KG1 (cell line): ENCODE measurements around the gene EFR3B.
"Not testable (repeated sequence)": the region's sequence is repeated elsewhere in the genome, so short reads cannot be mapped to it uniquely, and the experiment has no call there.

ENCODE experiments used
- DNase-seq: peaks from one replicate; lab custom pipeline; 2025; lab: John Stamatoyannopoulos, UW

Gene EFR3B

DNA sequence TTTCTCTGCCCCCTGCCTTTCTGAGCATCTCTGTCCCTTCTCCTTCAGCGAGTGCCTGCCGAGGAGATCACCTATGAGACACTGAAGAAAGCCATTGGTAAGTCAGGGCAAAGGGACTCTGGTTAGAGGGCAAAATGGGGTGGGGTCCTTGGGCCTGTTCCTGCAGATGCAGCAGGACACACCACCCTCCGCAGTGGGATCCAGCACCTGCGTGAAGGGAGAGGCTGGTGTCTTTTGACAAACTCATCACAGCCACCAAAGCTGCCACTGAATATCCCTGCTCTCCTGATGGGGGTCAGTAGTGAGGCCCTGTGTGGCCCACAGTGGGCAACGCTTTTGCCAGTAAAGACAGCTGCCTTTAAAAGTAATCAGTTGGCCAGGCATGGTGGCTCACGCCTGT lies 107.8 kb downstream of the EFR3B start:
- DNase-seq: no peak

- not testable (repeated sequence) for DNase-seq
Measured at GRCh38 chr2:25150993-25151392, 109.1 kb downstream of the EFR3B start.

DNA sequence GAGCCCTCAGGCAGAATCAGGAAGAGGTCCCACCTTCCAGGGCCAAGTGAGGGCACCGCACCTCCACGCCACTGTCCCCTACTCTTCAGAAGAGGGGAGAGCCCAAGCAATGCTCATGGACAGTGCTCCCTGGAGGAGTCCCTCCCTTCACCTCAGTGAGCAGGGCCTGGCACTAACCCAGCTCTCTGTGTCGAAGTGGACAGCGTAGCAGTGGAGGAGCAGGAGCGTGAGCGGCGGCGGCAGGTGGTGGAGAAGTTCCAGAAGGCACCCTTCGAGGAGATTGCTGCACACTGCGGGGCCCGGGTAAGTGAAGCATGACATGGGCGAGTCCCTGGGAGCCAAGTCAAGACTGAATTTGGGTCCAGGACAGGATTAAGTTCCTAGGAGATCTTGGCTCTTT lies 109.8 kb downstream of the EFR3B start:
- no peak for DNase-seq

- no peak for DNase-seq
Measured at GRCh38 chr2:25155401-25155800, 113.5 kb downstream of the EFR3B start.

DNA sequence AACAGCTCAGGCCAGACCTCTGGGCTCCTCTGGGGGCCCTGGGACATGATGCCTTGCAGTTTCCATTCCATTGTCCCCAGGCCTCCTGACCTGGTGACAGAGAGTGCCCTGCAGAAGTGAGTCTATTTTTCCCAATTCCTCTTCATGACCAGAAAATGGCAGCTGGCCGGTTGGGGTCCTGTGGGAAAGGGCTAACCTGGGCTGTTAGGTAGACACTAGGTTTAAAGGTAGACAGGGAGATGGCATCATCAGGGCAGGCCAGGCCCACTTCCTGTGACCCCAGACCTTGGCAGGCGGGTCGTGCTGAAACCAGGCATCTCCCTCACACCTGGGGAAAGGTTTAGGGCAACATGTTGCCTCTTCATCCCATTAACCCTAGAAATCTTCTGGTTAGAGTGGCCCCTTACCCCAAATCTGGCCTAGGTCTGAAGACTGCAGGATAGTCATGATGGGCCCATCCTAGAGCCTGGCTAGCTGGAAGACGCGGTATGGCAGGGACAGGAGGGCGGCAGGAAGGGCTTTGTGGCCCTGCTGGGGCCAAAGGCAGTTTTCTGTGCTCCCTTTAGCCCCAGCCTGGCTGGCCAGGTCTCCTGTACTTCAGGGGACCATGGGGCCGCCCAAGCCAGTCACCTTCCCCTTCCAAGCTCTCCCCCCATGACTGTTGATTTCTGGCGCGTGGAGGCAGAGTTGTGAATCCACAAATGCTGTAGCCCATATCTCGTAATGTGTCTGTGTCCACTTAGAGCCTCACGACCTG lies 116.4 kb downstream of the EFR3B start:
- no peak for DNase-seq

DNA sequence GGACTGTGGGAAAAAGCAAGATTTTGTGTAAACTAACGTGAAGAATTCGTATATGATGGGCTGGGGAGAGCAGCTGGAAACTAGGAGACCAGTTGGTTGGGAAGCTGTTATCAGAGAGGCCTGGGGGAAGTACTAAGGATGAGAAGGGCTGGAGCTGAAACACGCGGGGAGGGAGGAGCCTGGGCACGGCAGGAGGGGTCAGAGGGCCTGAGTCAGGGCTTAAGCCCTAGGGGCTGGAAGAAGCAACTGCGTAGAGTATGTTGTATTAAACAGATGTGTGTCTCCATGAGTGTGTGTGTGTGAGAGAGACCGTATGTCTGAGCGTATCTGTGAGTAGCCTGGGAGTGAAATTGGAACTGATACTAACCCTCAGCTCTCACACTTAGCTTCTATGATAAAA lies 118.1 kb downstream of the EFR3B start:
- DNase-seq: no peak

DNA sequence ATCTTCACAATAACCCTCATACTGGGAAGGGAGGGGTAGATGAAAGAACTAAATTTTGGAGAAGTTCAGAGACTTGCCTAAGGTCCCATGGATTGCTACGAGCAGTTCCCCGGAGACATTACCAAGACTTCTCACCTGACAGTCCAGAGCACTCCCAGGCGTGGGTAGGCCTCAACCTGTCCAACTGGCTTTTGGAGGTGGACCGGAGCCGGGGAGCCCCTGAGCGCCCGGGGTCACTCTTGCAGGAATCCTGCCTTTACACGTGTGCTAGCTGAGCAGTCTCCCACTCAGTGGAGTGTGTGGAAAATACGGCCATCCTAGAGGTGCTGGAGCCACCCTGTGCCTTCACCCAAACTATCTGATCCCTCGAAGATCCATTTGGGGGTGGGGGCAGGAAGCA lies 118.5 kb downstream of the EFR3B start:
- no peak for DNase-seq

DNA sequence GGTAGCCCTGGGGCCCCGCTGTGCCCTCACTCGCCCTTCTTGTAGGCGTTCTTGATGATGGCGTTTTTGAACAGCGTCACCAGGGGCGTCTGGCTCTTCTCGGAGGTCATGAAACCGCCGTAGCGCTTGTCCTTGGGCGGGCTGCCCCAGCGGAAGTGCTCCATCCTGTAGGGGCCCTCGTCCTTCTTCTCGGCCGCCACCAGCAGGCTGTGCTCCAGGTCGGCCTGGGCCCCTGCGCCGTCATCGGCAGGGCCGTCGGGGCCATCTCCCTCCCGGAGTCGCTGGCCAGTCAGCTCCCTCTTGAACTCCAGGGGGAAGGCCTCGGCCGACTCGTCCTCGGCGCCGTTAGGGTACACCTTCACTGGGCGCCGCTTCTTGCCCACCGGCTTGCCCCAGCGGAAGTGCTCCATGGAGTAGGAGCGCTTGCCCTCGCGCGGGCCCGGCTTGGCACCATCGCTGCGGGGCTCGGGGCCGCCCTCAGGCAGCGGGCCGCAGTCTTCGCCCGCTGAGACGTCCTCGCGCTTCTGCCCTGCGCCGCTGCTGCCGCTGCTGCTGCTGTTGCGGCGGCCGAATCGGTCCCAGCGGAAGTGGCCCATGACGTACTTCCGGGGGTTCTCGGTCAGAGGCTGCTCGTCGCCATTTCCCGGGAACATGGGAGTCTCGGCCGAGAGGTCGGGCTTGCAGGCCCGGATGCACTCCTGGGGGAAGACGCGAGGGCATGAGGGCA lies 119.3 kb downstream of the EFR3B start:
- no peak for DNase-seq

DNA sequence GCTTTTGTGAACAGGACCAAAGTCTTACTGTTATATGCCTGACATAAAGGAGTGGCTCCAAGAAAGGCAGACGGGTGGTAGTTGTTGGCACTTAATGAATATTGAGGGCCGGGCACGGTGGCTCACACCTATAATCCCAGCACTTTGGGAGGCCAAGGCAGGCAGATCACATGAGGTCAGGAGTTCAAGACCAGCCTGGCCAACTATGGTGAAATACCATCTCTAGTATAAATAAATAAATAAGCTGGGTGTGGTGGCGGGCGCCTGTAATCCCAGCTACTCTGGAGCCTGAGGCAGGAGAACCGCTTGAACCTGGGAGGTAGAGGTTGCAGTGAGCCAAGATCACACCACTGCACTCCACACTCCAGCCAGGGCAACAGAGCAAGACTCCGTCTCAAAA lies 120.2 kb downstream of the EFR3B start:
- DNase-seq: not testable (repeated sequence)

DNA sequence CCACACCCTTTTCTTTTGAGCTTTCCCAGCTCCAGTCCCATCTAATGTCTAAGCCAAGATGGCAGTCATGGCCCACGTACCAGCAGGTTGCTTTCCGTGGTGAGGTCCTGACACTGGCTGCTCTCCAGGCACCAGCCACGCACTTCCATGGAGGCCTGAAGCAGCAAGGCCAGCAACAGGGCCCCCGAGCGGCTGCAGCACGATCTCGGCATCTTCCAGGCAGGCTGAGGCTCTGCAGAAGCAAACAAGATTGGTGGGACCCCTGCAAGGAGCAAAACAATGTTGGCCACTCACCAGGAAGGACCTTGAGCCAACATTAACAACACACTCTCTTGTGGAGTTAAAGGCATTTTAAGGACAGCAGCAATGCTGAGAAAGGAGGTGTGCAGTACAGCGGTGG lies 122.7 kb downstream of the EFR3B start:
- no peak for DNase-seq

DNA sequence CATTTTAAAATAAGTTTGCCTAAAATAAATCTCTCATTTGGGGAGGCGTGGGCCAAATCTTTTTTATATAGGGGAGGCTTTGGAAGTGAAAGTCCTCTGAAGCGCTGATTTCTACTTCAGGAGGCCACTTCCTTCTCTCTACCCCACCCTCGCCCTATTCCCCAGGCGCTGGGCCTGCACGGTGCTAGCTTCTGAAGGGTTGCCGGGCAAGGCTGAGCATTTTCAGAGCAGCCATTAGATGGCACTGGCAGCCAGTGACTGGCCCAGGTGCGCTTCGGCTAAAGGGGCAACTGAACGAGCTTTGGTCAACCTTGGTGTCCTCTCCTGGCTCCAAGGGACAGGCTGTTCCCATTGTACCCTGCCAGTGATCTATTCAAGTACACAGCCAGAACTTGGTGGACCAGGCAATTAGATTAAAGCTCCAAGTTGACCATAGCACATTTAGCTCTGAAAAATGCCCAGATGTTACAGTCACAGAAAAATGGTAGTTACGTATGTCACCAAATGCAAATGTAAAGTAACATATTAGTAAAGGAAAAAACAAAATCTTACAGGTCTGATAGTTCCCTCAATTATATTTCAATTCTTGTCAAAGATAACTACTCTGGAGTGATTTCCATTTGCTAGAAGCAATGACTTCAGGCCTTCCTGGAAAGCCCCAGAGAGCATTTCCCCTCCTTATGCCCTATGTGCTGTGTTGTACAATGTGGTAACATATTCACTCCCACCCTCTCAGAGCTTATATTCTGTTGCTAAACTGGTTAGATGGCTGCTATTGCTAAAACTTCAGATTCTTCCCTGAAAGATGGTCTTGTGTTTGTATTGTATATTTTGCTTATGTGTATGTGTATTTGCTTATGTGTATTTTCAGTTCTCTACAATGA lies 124.4 kb downstream of the EFR3B start:
- DNase-seq: no peak

DNA sequence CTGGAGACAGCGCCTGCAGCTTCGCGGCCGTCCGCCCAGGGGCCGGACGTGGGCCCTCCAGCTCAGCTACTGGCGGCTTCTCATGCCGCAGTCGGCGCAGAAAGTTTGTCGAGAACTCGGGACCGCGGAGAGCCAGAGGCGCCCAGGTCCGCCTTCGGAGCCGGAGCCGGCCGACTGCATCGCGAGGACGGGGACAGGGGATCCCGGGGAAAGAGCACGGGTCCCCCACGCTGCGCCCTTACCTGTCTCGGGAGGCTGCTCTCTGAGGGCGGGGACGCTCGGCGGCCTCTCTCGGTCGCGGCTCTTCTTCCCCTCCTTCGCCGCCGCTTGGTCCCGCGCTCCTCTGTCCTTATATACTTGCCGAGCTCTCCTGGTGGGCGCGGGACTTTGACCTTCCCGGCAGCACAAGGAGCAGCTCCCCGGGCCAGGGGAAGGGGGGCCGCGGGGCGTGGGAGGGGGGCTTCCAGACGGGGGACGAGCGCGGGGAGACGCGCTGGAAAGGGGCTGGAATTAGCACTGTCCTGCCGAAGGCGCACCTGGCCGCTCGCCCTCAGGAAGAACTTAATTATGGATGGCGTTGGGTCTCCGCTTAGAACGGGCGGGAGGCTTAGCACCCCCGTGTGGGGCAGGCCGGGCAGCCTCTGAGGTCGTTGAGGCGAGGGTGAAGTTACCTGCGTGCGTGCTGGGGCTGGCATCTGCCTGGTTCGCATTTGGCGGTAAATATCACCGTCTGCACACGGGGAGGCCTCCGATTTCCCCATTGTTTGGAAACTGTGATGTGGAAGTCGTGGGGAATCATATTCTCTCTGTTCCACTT lies 126.6 kb downstream of the EFR3B start, which contains the start of gene POMC:
Gene POMC (minus strand): TSS at position 325 of the 817 bp plus-strand sequence. CDS start 3,808 bp downstream, outside the sequence.
- DNase-seq: no peak

DNA sequence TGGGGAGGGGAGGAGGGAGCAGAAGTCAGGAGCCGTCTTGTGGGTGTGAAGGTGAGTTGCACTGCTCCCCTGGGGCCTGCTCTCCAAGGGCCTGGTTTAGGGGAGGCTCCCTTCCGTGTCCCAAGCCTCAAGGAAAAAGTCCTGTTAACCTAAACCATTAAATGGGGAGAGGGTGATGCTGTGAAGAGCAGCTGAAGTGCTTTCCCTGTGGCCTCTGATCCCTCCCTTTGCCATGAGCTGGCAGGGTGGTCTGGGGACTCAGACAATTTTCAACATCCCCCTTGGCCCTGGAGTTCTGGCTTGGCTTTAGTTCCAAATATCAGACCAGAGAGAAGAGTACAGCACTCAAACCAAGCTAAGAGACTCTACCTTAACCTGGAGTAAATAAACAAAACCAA lies 127.2 kb downstream of the EFR3B start:
- DNase-seq: no peak

DNA sequence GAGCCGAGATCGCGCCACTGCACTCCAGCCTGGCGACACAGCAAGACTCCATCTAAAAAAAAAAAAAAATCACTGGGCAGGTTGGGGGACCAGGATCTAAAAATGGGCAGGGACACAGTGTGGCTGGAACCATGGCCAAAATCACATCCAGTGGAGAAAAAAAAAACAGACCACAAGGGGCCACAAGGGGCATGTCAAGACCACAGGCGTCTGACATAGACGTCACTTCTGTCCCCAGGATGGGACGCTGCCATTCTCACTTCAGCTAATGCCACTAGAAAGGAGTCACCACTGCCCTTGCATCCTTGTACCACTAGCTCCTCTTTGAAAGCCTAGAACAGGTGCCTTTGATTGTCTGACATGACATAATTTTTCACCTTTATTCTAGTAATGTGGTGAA lies 129.0 kb downstream of the EFR3B start:
- DNase-seq: no peak

- DNase-seq: no peak
Measured at GRCh38 chr2:25173719-25174118, 131.8 kb downstream of the EFR3B start.

DNA sequence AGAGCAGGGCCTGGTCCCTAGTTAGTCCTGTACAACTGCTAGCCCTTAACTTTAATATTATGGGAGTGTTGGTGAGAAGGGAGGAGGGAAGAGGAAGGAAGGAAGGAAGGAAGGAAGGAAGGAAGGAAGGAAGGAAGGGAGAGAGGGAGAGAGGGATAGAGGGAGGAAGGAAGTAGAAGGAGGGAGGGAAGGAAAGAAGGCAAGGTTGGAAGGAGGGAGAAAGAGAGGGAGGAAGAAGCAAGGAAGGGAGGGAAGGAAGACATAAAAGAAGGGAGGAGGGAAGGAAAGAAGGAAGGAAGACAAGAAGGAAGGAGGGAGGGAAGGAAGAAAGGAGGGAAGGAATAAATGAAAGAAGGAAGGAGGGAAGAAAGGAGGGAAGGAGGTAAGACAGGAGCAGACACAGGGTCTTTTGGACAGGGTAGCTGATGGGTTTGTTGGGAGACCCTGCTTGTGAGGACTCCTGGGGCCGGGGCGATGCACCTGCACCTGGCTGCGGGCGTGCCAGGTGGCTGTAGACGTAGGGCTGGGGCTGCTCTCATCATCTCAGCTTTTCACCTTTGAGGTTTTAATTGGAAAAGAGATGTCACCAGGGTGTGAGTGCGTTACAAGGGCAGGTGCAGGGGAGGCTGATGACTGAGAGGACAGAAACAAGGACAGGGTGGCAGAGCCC lies 132.5 kb downstream of the EFR3B start:
- DNase-seq: no peak

- no peak for DNase-seq
Measured at GRCh38 chr2:25176138-25176537, 134.3 kb downstream of the EFR3B start.

DNA sequence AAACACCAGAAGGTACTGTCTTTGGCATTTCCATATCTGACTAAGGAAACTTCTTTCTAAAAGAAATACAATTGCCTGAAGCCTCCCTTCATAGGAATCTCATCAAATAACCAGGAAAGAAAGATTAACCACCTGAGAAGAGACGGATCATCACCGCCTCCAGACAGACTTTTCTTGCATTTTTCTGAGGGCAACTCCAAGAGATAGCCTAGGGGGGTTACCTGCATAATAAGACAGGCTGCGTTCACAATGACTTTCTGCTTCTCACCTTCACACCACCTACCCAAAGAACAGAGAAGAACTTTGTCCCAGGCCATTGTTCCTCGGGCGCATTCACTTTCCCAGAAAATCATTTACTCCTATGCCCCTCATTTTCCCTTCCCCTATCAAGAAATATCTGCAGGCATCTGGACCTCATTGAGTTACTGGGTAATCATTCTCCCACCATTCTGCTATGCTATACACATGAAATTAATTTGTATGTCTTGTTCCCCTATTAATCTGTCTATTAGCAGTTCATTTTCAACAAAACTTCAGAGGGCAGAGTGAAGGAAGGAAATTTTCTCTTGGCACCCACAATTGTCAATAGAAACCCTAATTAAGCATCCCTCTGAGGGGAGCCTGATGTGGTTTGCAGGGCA lies 134.8 kb downstream of the EFR3B start:
- DNase-seq: no peak

- no peak for DNase-seq
Measured at GRCh38 chr2:25177211-25177611, 135.3 kb downstream of the EFR3B start.

GRCh38 chr2:25178976-25179375 lies 137.1 kb downstream of the EFR3B start:
- DNase-seq: no peak

- no peak for DNase-seq
Measured at GRCh38 chr2:25184254-25184653, 142.4 kb downstream of the EFR3B start.
